Testis (tissue), 2 donors: Measurements from ENCODE around the gene TRAPPC12.

Source experiments
- CTCF ChIP-seq, 3 experiments: fragments of 450-650 bp in 2 of 3; fragments of 200-600 bp in 1 of 3; sonication (generic) in 1 of 3; IDR thresholded peaks; one replicate each; pipeline ENCODE4 v1.5.1; 2016 to 2019; ENCODE audit warnings: antibody characterized with exemption in 3 of 3, mild to moderate bottlenecking in 2 of 3, moderate library complexity in 1 of 3
- POLR2A ChIP-seq: fragments of 450-650 bp; IDR thresholded peaks from one replicate; pipeline ENCODE4 v1.6.1; 2017; ENCODE audit warnings: antibody characterized with exemption, mild to moderate bottlenecking, moderate library complexity

GRCh38 chr2:3405307-3405706 lies 25.8 kb downstream of the TRAPPC12 start:
- TF ChIP-seq CTCF (IDR thresholded peaks at IDR 0.05) (no peak), POLR2A (no peak)
